Measurements from ENCODE around the gene GRB10.
"Not testable (repeated sequence)": the region's sequence is repeated elsewhere in the genome, so short reads cannot be mapped to it uniquely, and the experiment has no call there.

The GRB10 gene

GRCh38 chr7:50775231-50775630, 7.5 kb downstream of the GRB10 start:
- TF ChIP-seq BACH2 (CRISPR knock-in tag; IDR thresholded peaks at IDR 0.05; ENCODE audit: borderline replicate concordance) (no peak), POU6F1 (CRISPR knock-in tag; IDR thresholded peaks at IDR 0.05; ENCODE audit: borderline replicate concordance, low read depth) (no peak), ARNTL (CRISPR knock-in tag; IDR thresholded peaks at IDR 0.05; ENCODE audit: borderline replicate concordance, low read depth) (no peak), CSDC2 (CRISPR knock-in tag; IDR thresholded peaks at IDR 0.05) (no peak), CREB5 (CRISPR knock-in tag; IDR thresholded peaks at IDR 0.05; ENCODE audit: low read depth) (no peak)
- no peak for ATAC-seq

GRCh38 chr7:50774319-50774718, 8.4 kb downstream of the GRB10 start:
- no peak for ATAC-seq

GRCh38 chr7:50773071-50773470, 9.6 kb downstream of the GRB10 start:
- ATAC-seq: not testable (repeated sequence)

More at GRCh38 chr7:50774319-50774718, 8.4 kb downstream of the GRB10 start:
- TF ChIP-seq RARB (CRISPR knock-in tag; IDR thresholded peaks at IDR 0.05): no peak
- no peak for TF ChIP-seq CSDC2 (CRISPR knock-in tag; IDR thresholded peaks at IDR 0.05)
- no peak for TF ChIP-seq ESRRG (CRISPR knock-in tag; IDR thresholded peaks at IDR 0.05)

DNA sequence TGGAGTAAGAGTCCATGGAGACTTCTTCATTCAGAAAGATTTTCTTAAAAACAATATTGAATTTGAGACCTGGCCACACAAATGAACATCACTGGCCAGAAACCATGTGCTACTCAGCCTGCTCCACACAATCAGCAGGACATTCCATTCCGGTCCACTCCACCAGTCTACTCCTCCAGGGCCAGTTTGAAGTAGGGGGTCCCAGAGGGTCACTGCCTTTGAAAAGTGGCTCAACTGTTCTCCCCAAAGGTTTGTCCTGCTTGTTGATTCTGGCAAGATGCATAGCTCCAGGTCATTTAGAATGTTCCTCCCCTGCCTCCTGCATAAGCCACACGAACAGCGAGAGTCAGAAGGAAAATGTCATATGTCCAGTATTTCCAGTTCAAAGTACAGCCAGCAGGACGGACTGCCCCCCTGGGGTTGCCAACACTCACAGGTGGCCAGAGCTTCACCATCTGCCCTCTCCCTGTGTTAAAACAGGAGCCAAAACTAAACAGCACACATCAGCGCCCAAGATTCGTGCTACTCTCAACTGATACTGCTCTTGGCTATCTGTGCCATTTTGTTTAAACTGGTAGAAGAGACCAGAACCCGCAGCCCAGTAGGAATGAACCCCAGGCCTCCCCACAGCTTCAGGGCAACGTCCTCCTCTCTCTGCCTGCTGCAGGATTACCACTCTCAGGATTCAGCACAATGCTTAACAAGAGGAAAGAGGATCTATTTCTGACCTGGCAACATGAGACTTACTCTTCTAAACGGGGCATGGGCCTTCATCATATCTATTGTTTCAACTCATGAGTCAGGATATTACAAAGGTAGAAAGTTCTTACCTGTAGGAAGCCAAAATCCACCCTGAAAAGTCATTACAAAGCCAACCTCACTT, 11.3 kb downstream of the GRB10 start:
- no peak for ATAC-seq

DNA sequence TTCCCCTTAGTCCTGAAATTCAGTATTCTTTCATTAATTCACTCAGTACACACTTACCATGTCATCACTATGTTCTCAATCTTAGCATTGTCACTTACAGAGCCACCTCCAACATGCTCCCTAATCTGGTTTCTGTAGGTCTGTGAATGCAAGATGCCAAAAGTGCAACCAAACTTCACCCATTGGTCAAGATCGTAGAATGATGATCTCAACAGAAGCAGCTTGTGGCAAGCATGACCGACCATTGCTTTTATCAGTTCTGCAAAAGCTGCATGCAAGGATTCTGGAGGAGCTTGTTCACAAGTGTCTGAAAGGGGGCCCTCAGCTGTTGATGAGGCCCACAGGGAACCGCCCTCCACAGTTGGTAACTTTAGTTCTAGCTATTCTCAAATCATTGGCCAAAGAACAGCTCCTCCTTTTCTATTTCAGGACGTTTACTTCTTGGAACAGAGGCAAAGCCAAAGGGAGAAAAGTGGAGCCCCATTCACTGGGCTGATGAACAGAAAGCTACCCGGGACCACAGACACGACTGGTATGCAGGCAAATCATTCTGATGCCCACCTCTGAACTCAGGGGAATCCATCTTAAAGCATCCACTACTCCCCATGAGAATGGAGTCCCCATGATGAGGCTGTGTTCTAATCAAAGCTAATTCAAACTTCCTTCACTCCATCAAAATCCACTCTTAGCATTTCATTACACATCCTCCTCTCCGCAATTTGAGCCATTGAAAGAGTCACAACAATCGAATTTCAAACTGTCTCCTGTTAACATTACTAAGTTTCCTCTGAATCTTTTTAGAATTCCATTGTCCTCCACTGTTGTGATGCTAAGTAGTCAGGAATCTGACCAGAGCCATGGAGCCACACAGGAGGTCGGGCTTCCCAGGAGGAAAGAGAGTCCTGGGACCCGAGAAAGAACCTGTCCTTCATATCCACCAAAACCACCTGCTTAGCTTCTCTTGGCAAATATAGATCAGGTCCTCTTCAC, 13.9 kb downstream of the GRB10 start:
- no peak for TF ChIP-seq CSDC2 (CRISPR knock-in tag; IDR thresholded peaks at IDR 0.05)
- ATAC-seq: no peak

More for the DNA sequence above, 11.3 kb downstream of the GRB10 start:
- TF ChIP-seq GLIS3 (CRISPR knock-in tag; IDR thresholded peaks at IDR 0.05) (no peak), ARNTL (CRISPR knock-in tag; IDR thresholded peaks at IDR 0.05; ENCODE audit: borderline replicate concordance, low read depth) (no peak), PPARA (CRISPR knock-in tag; IDR thresholded peaks at IDR 0.05; ENCODE audit: borderline replicate concordance) (no peak), TOX (CRISPR knock-in tag; IDR thresholded peaks at IDR 0.05; ENCODE audit: borderline replicate concordance) (no peak), ZFP30 (CRISPR knock-in tag; IDR thresholded peaks at IDR 0.05) (no peak), BACH2 (CRISPR knock-in tag; IDR thresholded peaks at IDR 0.05; ENCODE audit: borderline replicate concordance) (no peak), ISL1 (CRISPR knock-in tag; IDR thresholded peaks at IDR 0.05) (no peak), ZNF565 (CRISPR knock-in tag; conservative IDR thresholded peaks at IDR 0.05; ENCODE audit: low read depth) (no peak), ESRRG (CRISPR knock-in tag; IDR thresholded peaks at IDR 0.05) (no peak), ZFP3 (CRISPR knock-in tag; IDR thresholded peaks at IDR 0.05) (no peak)

DNA sequence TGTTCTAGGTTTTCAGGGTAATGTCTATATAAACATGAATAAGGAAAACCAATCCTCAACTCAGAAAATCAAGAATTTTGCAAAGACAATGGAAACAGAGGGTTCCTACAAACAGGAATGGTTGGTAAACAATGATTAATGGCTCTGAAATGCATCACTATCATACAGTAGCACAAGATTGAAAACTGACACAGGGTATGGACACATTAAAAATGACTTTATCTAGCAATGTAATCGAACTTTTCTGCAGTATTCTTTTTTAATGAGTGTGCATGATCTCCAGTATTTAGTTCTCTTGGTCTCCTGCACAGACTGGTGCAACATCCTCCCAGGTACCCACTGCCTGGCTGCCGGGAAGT, 15.9 kb downstream of the GRB10 start:
- no peak for ATAC-seq
- TF ChIP-seq ZC3H10 (CRISPR knock-in tag; IDR thresholded peaks at IDR 0.05): no peak

DNA sequence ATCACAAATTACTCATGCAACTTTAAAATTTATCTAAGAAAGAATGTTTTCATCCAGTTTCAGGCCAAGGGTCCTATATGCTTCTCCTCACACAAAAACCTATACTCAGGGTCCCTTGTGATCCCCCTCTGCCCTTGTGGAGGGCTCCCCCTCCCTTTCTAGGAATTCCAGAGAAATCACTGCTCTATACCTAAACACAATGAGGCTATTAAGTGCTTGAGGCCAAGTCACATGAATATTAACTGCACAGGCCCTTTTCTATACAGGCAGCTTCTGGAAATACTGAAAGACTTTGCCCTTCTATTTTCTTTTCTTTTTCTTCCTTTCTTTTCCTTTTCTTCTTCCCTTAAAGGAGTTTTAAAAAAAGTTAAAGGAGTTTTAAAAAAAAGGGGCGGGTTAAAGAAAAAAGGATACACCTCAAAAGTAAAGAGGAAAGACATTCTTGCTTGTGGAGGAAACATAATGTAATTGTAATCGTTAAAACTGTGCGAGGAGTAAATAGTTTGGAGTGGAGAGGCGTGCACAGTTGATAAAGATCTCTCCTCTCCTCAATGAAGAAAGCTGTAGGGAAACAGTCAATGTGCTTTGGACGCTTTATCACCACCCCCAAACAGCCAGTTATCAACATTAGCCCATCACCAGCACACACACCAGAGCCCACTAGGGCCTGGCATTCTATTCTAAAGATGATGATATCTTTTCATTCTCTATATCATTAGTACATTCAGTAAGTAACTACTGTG, 16.4 kb downstream of the GRB10 start:
- no peak for ATAC-seq
- TF ChIP-seq ARNTL (CRISPR knock-in tag; IDR thresholded peaks at IDR 0.05; ENCODE audit: borderline replicate concordance, low read depth) (no peak), OSR1 (CRISPR knock-in tag; IDR thresholded peaks at IDR 0.05) (no peak), ISL1 (CRISPR knock-in tag; IDR thresholded peaks at IDR 0.05) (no peak), TOX (CRISPR knock-in tag; IDR thresholded peaks at IDR 0.05; ENCODE audit: borderline replicate concordance) (no peak), BACH2 (CRISPR knock-in tag; IDR thresholded peaks at IDR 0.05; ENCODE audit: borderline replicate concordance) (no peak)
- TF ChIP-seq, protein P1, sequence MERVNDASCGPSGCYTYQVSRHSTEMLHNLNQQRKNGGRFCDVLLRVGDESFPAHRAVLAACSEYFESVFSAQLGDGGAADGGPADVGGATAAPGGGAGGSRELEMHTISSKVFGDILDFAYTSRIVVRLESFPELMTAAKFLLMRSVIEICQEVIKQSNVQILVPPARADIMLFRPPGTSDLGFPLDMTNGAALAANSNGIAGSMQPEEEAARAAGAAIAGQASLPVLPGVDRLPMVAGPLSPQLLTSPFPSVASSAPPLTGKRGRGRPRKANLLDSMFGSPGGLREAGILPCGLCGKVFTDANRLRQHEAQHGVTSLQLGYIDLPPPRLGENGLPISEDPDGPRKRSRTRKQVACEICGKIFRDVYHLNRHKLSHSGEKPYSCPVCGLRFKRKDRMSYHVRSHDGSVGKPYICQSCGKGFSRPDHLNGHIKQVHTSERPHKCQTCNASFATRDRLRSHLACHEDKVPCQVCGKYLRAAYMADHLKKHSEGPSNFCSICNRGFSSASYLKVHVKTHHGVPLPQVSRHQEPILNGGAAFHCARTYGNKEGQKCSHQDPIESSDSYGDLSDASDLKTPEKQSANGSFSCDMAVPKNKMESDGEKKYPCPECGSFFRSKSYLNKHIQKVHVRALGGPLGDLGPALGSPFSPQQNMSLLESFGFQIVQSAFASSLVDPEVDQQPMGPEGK (CRISPR knock-in tag; IDR thresholded peaks at IDR 0.05; ENCODE audit: borderline replicate concordance): no peak
